IMR-90 (cell line): Measurements from ENCODE around the gene CFH. TPM values are rescaled to one million over a fixed set of nuclear protein-coding genes. Genes with fewer than 3 reads are reported as not detected.

Source experiments
- ATAC-seq: fragments of 200-7000 bp; cut with Tn5 transposase; 2 replicates; pipeline ENCODE4 v1.9.1; 2020; ENCODE audit warnings: low read depth, mild to moderate bottlenecking, moderate library complexity
- BruUV-seq: library from RNA; stranded (reverse); fragments of 400-500 nt; replicated peaks from 2 replicates; lab custom pipeline; 2021; lab: Mats Ljungman, UMichigan
- CTCF ChIA-PET: fragments of 300-600 bp; formaldehyde crosslinking; extraction: SDS; loops from one replicate; lab custom pipeline; 2021; ENCODE audit warnings: antibody characterized with exemption; lab: Yijun Ruan, JAX
- POLR2A ChIA-PET: fragments of 300-600 bp; sonication (Branson Sonifier 250); formaldehyde crosslinking; loops from one replicate; lab custom pipeline; 2022; ENCODE audit warnings: antibody characterized with exemption; ENCODE audit not compliant: unreplicated experiment; lab: Charles Lee
- DNase-seq: peaks from one replicate; pipeline ENCODE4 v3.0.0; 2013
- H2AFZ ChIP-seq: replicated peaks from 2 replicates; pipeline ENCODE3; 2013; ENCODE audit warnings: low read length, mild to moderate bottlenecking; ENCODE audit not compliant: poor library complexity
- H2AK5ac ChIP-seq: 2 replicates; pipeline ENCODE4 v1.6.1; 2013; ENCODE audit warnings: low read depth, low read length, inconsistent platforms
- H2AK9ac ChIP-seq: replicated peaks from 2 replicates; pipeline ENCODE3; 2013; ENCODE audit warnings: mild to moderate bottlenecking, low read depth, low read length, moderate library complexity; ENCODE audit not compliant: poor library complexity
- H2BK120ac ChIP-seq: 2 replicates; pipeline ENCODE4 v1.6.1; 2013; ENCODE audit warnings: low read depth, low read length, inconsistent platforms
- H2BK15ac ChIP-seq: 3 replicates; pipeline ENCODE4 v1.6.1; 2013; ENCODE audit warnings: low read depth, low read length, inconsistent platforms
- H2BK20ac ChIP-seq: 2 replicates; pipeline ENCODE4 v1.6.1; 2013; ENCODE audit warnings: low read depth, mild to moderate bottlenecking, inconsistent platforms, low read length, moderate library complexity
- H2BK5ac ChIP-seq: 2 replicates; pipeline ENCODE4 v1.6.1; 2013; ENCODE audit warnings: mild to moderate bottlenecking, low read depth, low read length, inconsistent platforms; ENCODE audit not compliant: poor library complexity, severe bottlenecking
- H3K14ac ChIP-seq: replicated peaks from 2 replicates; pipeline ENCODE4 v1.6.1; 2013; ENCODE audit warnings: low read depth, low read length, inconsistent platforms
- H3K18ac ChIP-seq: 2 replicates; pipeline ENCODE4 v1.6.1; 2013; ENCODE audit warnings: low read depth, low read length, control low read depth
- H3K23ac ChIP-seq: 2 replicates; pipeline ENCODE4 v1.6.1; 2013; ENCODE audit warnings: low read depth, low read length, inconsistent platforms
- H3K27ac ChIP-seq: 2 replicates; pipeline ENCODE4 v1.5.1; 2013; ENCODE audit warnings: mild to moderate bottlenecking, control low read depth, low read length; ENCODE audit not compliant: insufficient read depth
- H3K27me3 ChIP-seq: 2 replicates; pipeline ENCODE4 v1.6.1; 2013; ENCODE audit warnings: low read length; ENCODE audit not compliant: control insufficient read depth, insufficient read depth
- H3K36me3 ChIP-seq: 2 replicates; pipeline ENCODE4 v1.6.1; 2013; ENCODE audit warnings: low read length, mixed read lengths; ENCODE audit not compliant: control insufficient read depth, insufficient read depth
- H3K4ac ChIP-seq: 2 replicates; pipeline ENCODE4 v1.6.1; 2013; ENCODE audit warnings: low read depth, low read length, inconsistent platforms
- H3K4me1 ChIP-seq: 2 replicates; pipeline ENCODE4 v1.6.1; 2013; ENCODE audit warnings: low read length, mixed read lengths; ENCODE audit not compliant: control insufficient read depth, insufficient read depth
- H3K4me2 ChIP-seq: 2 replicates; pipeline ENCODE4 v1.6.1; 2013; ENCODE audit warnings: low read depth, mild to moderate bottlenecking, control low read depth, low read length, moderate library complexity
- H3K4me3 ChIP-seq: 2 replicates; pipeline ENCODE4 v1.5.1; 2013; ENCODE audit warnings: low read depth, mild to moderate bottlenecking, control low read depth, low read length, moderate library complexity; ENCODE audit not compliant: insufficient read depth
- H3K56ac ChIP-seq: 2 replicates; pipeline ENCODE4 v1.6.1; 2013; ENCODE audit warnings: low read length, inconsistent platforms; ENCODE audit not compliant: insufficient read depth; ENCODE audit errors: extremely low read depth
- H3K79me1 ChIP-seq, 2 experiments: 2 replicates each; pipeline ENCODE4 v1.6.1; 2013; ENCODE audit warnings: low read length in 2 of 2, inconsistent platforms in 1 of 2, low read depth in 1 of 2
- H3K9ac ChIP-seq: 2 replicates; pipeline ENCODE4 v1.6.1; 2013; ENCODE audit warnings: low read depth, low read length, control low read depth
- H3K9me1 ChIP-seq: 2 replicates; pipeline ENCODE4 v1.6.1; 2013; ENCODE audit warnings: low read length, inconsistent platforms; ENCODE audit not compliant: insufficient read depth
- H3K9me3 ChIP-seq: 2 replicates; pipeline ENCODE4 v1.6.1; 2013; ENCODE audit warnings: low read length; ENCODE audit not compliant: control insufficient read depth, insufficient read depth
- H4K20me1 ChIP-seq: 2 replicates; pipeline ENCODE4 v1.6.1; 2013; ENCODE audit warnings: low read length, inconsistent platforms; ENCODE audit not compliant: insufficient read depth
- H4K5ac ChIP-seq: 2 replicates; pipeline ENCODE4 v1.6.1; 2013; ENCODE audit warnings: mild to moderate bottlenecking, low read depth, low read length, control low read depth
- H4K8ac ChIP-seq, 2 experiments: 2 replicates each; pipeline ENCODE4 v1.6.1; 2013; ENCODE audit warnings: low read depth in 2 of 2, low read length in 2 of 2, control low read depth in 1 of 2, inconsistent platforms in 1 of 2
- H4K91ac ChIP-seq: 2 replicates; pipeline ENCODE4 v1.6.1; 2013; ENCODE audit warnings: low read depth, low read length, inconsistent platforms; ENCODE audit not compliant: insufficient read depth
- BHLHE40 ChIP-seq: fragments of 150-350 bp; IDR thresholded peaks from 2 replicates; pipeline ENCODE4 v1.6.1; 2016; ENCODE audit warnings: mild to moderate bottlenecking, low read depth, low read length
- CEBPB ChIP-seq: IDR thresholded peaks from 2 replicates; pipeline ENCODE4 v1.6.1; 2012; ENCODE audit warnings: low read depth, low read length, improper control_type of control experiment
- CHD1 ChIP-seq: IDR thresholded peaks from 2 replicates; pipeline ENCODE4 v1.6.1; 2012; ENCODE audit warnings: low read depth, low read length, improper control_type of control experiment
- CTCF ChIP-seq: conservative IDR thresholded peaks from 2 replicates; pipeline ENCODE4 v1.5.1; 2012; ENCODE audit warnings: mild to moderate bottlenecking, low read depth, low read length, improper control_type of control experiment
- FOS ChIP-seq: fragments of 150-350 bp; IDR thresholded peaks from 2 replicates; pipeline ENCODE4 v1.6.1; 2016; ENCODE audit warnings: low read depth, low read length
- MAFK ChIP-seq: IDR thresholded peaks from 2 replicates; pipeline ENCODE4 v1.6.1; 2012; ENCODE audit warnings: low read depth, low read length, improper control_type of control experiment
- MAZ ChIP-seq: IDR thresholded peaks from 2 replicates; pipeline ENCODE4 v1.6.1; 2012; ENCODE audit warnings: low read depth, mild to moderate bottlenecking, low read length, improper control_type of control experiment, moderate library complexity, borderline replicate concordance
- MXI1 ChIP-seq: IDR thresholded peaks from 2 replicates; pipeline ENCODE4 v1.6.1; 2012; ENCODE audit warnings: low read depth, mild to moderate bottlenecking, low read length, moderate library complexity, borderline replicate concordance
- NFE2L2 ChIP-seq: fragments of 150-350 bp; IDR thresholded peaks from 2 replicates; pipeline ENCODE4 v1.6.1; 2016; ENCODE audit warnings: low read depth, mild to moderate bottlenecking, low read length
- POLR2A ChIP-seq: IDR thresholded peaks from 2 replicates; pipeline ENCODE4 v1.6.1; 2012; ENCODE audit warnings: mild to moderate bottlenecking, low read depth, low read length
- RAD21 ChIP-seq: IDR thresholded peaks from 2 replicates; pipeline ENCODE4 v1.6.1; 2012; ENCODE audit warnings: low read length, improper control_type of control experiment
- RCOR1 ChIP-seq: IDR thresholded peaks from 2 replicates; pipeline ENCODE4 v1.6.1; 2012; ENCODE audit warnings: mild to moderate bottlenecking, low read length, improper control_type of control experiment; ENCODE audit not compliant: insufficient replicate concordance
- RFX5 ChIP-seq: IDR thresholded peaks from 2 replicates; pipeline ENCODE4 v1.8.0; 2012; ENCODE audit warnings: low read depth, mild to moderate bottlenecking, low read length, moderate library complexity
- SMC3 ChIP-seq: fragments of 150-350 bp; IDR thresholded peaks from 2 replicates; pipeline ENCODE4 v1.6.1; 2016; ENCODE audit warnings: low read depth, mild to moderate bottlenecking, antibody characterized with exemption, low read length, moderate library complexity
- USF2 ChIP-seq: fragments of 150-350 bp; IDR thresholded peaks from 2 replicates; pipeline ENCODE4 v1.6.1; 2017; ENCODE audit warnings: mild to moderate bottlenecking, antibody characterized with exemption, low read length, low read depth
- WGBS, 2 experiments: methylation state at CpG; one replicate each; pipeline versions ENCODE4 v1.1.5 to v1.1.7; 2013; ENCODE audit warnings: missing lambda C conversion rate in 2 of 2; ENCODE audit not compliant: insufficient read length in 1 of 2; ENCODE audit errors: extremely low coverage in 2 of 2; 5-methylcytosine and 5-hydroxymethylcytosine counted together
- dilution Hi-C: fragments of 300-500 bp; cut with HindIII; formaldehyde crosslinking; loops from one replicate; pipeline ENCODE4 v1.14.3; 2018; ENCODE audit warnings: low sequenced_read_pairs; ENCODE audit not compliant: unreplicated experiment
- in situ Hi-C: fragments of 300-500 bp; cut with MboI; formaldehyde crosslinking; loops from 3 replicates; pipeline ENCODE4 v1.14.3; 2019; ENCODE audit warnings: low sequenced_read_pairs, inconsistent platforms, mixed read lengths
- intact Hi-C: fragments of 100-400 bp; cut with micrococcal nuclease; formaldehyde crosslinking; loops from 2 replicates; pipeline ENCODE4 v1.10.0; 2022
- polyA plus RNA-seq, 3 experiments: library from polyadenylated mRNA; depleted of rRNA; stranded (reverse); fragments of >200 nt; gene quantifications; 2 replicates each; pipeline ENCODE4 v1.2.3, GENCODE V29; 2012; ENCODE audit warnings: low replicate concordance in 1 of 3
- total RNA-seq: library from RNA; depleted of rRNA; stranded (reverse); fragments of >200 nt; gene quantifications from 2 replicates; pipeline ENCODE4 v1.2.3, GENCODE V29; 2012
- TF ChIP-seq, protein P1 (sequence below): fragments of 150-350 bp; IDR thresholded peaks from 2 replicates; pipeline ENCODE4 v1.6.1; 2016; ENCODE audit warnings: low read depth, mild to moderate bottlenecking, low read length, moderate library complexity, borderline replicate concordance

Gene CFH
- total and polyA plus RNA-seq, 2 of the 4 experiments (the other 2 are of a cell fraction) = 6.3 to 12.1 TPM

DNA sequence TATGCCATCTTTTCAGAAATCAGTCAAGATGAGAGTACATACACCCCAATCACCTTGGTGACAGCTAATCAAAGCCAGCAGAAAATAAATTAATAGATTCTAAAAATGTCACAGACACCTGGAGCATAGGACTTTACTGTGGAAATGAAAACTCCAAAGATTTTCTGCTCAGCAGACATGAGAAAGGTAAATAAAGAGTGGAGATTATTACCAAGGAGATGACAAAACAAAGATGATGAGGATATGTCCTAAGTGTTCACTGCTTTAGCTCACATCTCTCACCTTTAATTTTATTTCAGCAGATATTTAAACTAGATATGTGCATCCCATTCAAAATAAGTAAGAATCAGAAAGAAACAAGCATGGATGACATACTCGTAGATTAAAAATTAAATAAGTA lies 28.8 kb upstream of the CFH start:
- Histone ChIP-seq H3K18ac (no peak overlapping the region), H3K79me1 (no peaks in the 10 kb centered on the region), H3K36me3 (no peaks in the 10 kb centered on the region), H3K9ac (no peak overlapping the region), H3K27me3 (no peaks in the 10 kb centered on the region), H2BK120ac (no peak overlapping the region), H2BK15ac (no peak overlapping the region), H3K27ac (no peak overlapping the region), H2AFZ (no peak overlapping the region), H3K4ac (no peak overlapping the region), H4K91ac (no peak overlapping the region), H2BK20ac (no peak overlapping the region), H3K4me2 (no peak overlapping the region), H4K5ac (no peak overlapping the region), H3K56ac (no peak overlapping the region), H3K23ac (no peak overlapping the region), H2AK9ac (no peak overlapping the region), H2AK5ac (no peak overlapping the region), H3K9me1 (no peaks in the 10 kb centered on the region), H3K9me3 (no peaks in the 10 kb centered on the region), H3K14ac (no peak overlapping the region), H4K8ac (no peak overlapping the region), H2BK5ac (no peak overlapping the region), H3K4me3 (no peak overlapping the region), H3K4me1 (no peaks in the 10 kb centered on the region), H4K20me1 (no peaks in the 10 kb centered on the region)
- no CpG with 5 or more reads among the region's 1 CpG for WGBS, 2 experiments
- BruUV-seq = no TSS peak
- intact Hi-C loops = no loop called here
- in situ Hi-C loops = no loop called here
- DNase-seq = no peak
- TF ChIP-seq MXI1 (no peak), CTCF (no peak), SMC3 (no peak), NFE2L2 (no peak), POLR2A (no peak), CEBPB (no peak), FOS (no peak), RAD21 (no peak), RFX5 (no peak), MAZ (no peak), MAFK (no peak), RCOR1 (no peak), CHD1 (no peak), USF2 (no peak), BHLHE40 (no peak)
- TF ChIP-seq, protein P1, sequence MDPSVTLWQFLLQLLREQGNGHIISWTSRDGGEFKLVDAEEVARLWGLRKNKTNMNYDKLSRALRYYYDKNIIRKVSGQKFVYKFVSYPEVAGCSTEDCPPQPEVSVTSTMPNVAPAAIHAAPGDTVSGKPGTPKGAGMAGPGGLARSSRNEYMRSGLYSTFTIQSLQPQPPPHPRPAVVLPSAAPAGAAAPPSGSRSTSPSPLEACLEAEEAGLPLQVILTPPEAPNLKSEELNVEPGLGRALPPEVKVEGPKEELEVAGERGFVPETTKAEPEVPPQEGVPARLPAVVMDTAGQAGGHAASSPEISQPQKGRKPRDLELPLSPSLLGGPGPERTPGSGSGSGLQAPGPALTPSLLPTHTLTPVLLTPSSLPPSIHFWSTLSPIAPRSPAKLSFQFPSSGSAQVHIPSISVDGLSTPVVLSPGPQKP = no peak
- ChIA-PET POLR2A (no interaction called here), CTCF (interaction anchor here (0.8 kb wide), 1 partner anchor 12 kb away, joined by 3 read pairs; no protein-coding TSS in a partner anchor)
- dilution Hi-C loops = no loop called here
- ATAC-seq = no peak
